Esophagus (tissue), 2 donors: ENCODE measurements around the gene ATP13A4. TPM values are rescaled to one million over a fixed set of nuclear protein-coding genes. Genes with fewer than 3 reads are reported as not detected.

ENCODE experiments used
- H3K27ac ChIP-seq, 2 donors: one replicate each; pipeline ENCODE4 v1.5.1; 2013; ENCODE audit warnings: low read depth in 2 of 2, mild to moderate bottlenecking in 2 of 2, inconsistent platforms in 1 of 2, low read length in 1 of 2, moderate library complexity in 1 of 2
- H3K27me3 ChIP-seq, 2 donors: one replicate each; pipeline ENCODE4 v1.6.1; 2013; ENCODE audit warnings: low read length in 2 of 2, control low read depth in 1 of 2, mild to moderate bottlenecking in 1 of 2; ENCODE audit not compliant: insufficient read depth in 2 of 2, control insufficient read depth in 1 of 2
- H3K36me3 ChIP-seq, 2 donors: one replicate each; pipeline ENCODE4 v1.6.1; 2013; ENCODE audit warnings: low read length in 1 of 2; ENCODE audit not compliant: control insufficient read depth in 2 of 2, insufficient read depth in 2 of 2
- H3K4me1 ChIP-seq, 2 donors: one replicate each; pipeline ENCODE4 v1.6.1; 2013; ENCODE audit warnings: low read length in 1 of 2; ENCODE audit not compliant: control insufficient read depth in 2 of 2, insufficient read depth in 2 of 2
- H3K4me3 ChIP-seq, 2 donors: one replicate each; pipeline ENCODE4 v1.5.1; 2013; ENCODE audit warnings: low read length in 2 of 2, mild to moderate bottlenecking in 2 of 2, low read depth in 1 of 2, moderate library complexity in 1 of 2
- H3K9me3 ChIP-seq, 2 donors: one replicate each; pipeline ENCODE4 v1.6.1; 2013; ENCODE audit warnings: mild to moderate bottlenecking in 2 of 2, low read depth in 1 of 2, low read length in 1 of 2, moderate library complexity in 1 of 2; ENCODE audit not compliant: control insufficient read depth in 2 of 2, insufficient read depth in 1 of 2
- WGBS, 2 donors: extraction: QIAGEN DNeasy Blood & Tissue Kit; methylation state at CpG; one replicate each; pipeline ENCODE4 v1.1.7; 2013; 5-methylcytosine and 5-hydroxymethylcytosine counted together
- polyA plus RNA-seq, 2 donors: library from polyadenylated mRNA; stranded (reverse); fragments of 200-250 nt; gene quantifications; one replicate each; pipeline ENCODE4 v1.2.3, GENCODE V29; 2013
- donor health status: healthy with polysubstance abuse.
- donor health status: Bipolar disorder and iron deficiency.

Gene ATP13A4, protein sequence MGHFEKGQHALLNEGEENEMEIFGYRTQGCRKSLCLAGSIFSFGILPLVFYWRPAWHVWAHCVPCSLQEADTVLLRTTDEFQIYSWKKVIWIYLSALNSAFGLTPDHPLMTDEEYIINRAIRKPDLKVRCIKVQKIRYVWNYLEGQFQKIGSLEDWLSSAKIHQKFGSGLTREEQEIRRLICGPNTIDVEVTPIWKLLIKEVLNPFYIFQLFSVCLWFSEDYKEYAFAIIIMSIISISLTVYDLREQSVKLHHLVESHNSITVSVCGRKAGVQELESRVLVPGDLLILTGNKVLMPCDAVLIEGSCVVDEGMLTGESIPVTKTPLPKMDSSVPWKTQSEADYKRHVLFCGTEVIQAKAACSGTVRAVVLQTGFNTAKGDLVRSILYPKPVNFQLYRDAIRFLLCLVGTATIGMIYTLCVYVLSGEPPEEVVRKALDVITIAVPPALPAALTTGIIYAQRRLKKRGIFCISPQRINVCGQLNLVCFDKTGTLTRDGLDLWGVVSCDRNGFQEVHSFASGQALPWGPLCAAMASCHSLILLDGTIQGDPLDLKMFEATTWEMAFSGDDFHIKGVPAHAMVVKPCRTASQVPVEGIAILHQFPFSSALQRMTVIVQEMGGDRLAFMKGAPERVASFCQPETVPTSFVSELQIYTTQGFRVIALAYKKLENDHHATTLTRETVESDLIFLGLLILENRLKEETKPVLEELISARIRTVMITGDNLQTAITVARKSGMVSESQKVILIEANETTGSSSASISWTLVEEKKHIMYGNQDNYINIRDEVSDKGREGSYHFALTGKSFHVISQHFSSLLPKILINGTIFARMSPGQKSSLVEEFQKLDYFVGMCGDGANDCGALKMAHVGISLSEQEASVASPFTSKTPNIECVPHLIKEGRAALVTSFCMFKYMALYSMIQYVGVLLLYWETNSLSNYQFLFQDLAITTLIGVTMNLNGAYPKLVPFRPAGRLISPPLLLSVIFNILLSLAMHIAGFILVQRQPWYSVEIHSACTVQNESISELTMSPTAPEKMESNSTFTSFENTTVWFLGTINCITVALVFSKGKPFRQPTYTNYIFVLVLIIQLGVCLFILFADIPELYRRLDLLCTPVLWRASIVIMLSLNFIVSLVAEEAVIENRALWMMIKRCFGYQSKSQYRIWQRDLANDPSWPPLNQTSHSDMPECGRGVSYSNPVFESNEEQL
- 10 to 100 TPM; 24.9 to 28.4 TPM for polyA plus RNA-seq

DNA sequence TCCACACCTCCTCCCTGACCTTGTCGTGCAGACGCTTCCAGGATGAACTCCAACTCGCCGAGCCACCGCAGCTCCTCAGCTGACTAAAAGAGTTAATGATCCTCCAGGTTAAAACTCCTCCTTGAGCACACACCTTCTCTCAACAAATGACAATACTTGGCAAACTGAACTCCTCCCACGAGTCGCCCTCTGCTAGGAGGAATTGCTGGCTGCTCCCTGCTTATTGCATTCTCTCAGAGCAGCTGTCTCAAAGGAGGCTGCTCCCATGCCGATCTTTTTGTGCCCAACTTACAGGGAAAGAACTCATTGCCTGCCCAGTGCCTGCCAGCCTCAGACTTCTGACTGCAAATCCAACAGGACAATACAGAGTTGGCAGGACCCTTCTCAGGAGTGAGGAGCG, at the start of gene ATP13A4:
Gene ATP13A4 (minus strand): TSS at position 85 of the 400 bp plus-strand sequence. CDS start 96 bp downstream, outside the sequence.
- 32 to 33% methylated on average over 9 of the region's 9 CpGs for WGBS, 2 donors
- Histone ChIP-seq H3K4me1 (no peaks in the 10 kb centered on the region), H3K4me3 (peak within 1 kb of the TSS; percentile 35 to 45), H3K27me3 (no peaks in the 10 kb centered on the region), H3K36me3 (no peaks in the 10 kb centered on the region), H3K9me3 (no peaks in the 10 kb centered on the region), H3K27ac (peak within 1 kb of the TSS; percentile 75 to 89)

DNA sequence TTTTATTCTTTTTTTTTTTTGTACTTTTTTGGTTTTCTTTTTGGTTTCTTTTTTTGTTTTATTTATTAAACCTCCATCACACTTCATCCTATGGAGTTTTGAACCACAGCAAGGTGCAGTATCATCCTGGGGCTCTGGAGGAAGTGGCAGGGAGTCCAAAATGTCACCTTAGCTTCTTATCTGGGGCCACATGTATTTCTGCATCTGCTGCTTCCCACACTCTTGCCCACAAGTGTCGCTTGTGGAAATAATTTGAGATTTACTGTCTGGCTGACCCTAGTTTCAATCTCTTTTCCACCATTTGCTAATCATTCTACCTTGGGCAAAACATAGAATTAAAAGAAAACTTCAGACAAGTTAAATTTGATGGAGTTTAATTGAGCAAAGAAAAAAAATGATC, 44.7 kb upstream of the ATP13A4 start:
- WGBS, 2 donors: 71 to 85% methylated on average over 1 of the region's 1 CpG
- H3K9me3 ChIP-seq: no peaks in the 10 kb centered on the region
- H3K27ac ChIP-seq: no peak overlapping the region
- no peaks in the 10 kb centered on the region for H3K27me3 ChIP-seq
- no peaks in the 10 kb centered on the region for H3K4me1 ChIP-seq
- H3K36me3 ChIP-seq: no peaks in the 10 kb centered on the region
- no peak overlapping the region for H3K4me3 ChIP-seq

DNA sequence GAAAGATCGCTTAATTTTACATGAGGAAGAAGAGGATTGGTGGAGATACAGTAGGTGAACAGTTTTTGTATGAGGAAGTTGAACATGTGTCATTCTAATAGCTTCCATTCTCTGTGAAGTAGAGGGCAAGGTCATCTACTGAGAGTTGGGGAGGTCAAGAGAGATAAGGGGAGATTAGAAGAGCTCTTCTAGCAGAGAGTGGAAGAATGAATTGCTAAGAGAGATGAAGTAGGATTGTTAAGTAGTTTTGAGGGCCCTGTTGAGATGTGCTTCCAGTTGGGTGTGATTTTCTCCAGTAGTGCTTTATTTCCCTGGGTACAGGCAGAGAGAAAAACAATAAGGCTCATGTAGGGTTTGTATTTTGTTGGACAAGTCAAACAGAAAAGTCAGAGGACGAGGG, 43.5 kb upstream of the ATP13A4 start:
- Histone ChIP-seq H3K36me3 (no peaks in the 10 kb centered on the region), H3K4me1 (no peaks in the 10 kb centered on the region), H3K4me3 (no peak overlapping the region), H3K27me3 (no peaks in the 10 kb centered on the region), H3K27ac (no peak overlapping the region), H3K9me3 (no peaks in the 10 kb centered on the region)
- WGBS, 2 donors: 96 to 97% methylated on average over 2 of the region's 2 CpGs

DNA sequence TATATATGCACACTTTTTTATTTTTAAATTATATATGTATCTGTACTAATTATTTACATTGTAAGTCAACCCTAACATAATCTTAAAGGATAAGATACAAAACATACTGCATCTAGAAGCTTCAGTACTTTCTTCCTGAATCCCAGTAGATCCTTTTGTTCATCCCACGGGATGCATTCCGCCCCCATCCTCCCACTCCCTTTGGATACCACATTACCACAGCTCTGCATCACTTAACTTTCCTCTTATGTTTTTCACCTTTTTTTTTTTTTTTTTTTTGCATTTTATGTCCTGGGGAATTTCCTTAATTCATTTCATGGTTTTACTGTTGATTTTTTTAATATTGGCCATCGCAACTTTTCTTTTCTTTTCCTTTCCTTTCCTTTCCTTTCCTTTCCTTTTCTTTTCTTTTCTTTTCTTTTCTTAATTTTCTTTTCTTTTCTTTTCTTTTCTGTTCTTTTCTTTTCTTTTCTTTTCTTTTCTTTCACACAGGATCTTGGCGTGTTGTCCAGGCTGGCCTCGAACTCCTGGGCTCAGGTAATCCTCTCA, 41.3 kb upstream of the ATP13A4 start:
- H3K4me1 ChIP-seq: no peaks in the 10 kb centered on the region
- no peak overlapping the region for H3K4me3 ChIP-seq
- no peaks in the 10 kb centered on the region for H3K9me3 ChIP-seq
- no peaks in the 10 kb centered on the region for H3K27me3 ChIP-seq
- H3K36me3 ChIP-seq: no peaks in the 10 kb centered on the region
- WGBS, 2 donors: 95 to 96% methylated on average over 5 of the region's 5 CpGs
- no peak overlapping the region for H3K27ac ChIP-seq

DNA sequence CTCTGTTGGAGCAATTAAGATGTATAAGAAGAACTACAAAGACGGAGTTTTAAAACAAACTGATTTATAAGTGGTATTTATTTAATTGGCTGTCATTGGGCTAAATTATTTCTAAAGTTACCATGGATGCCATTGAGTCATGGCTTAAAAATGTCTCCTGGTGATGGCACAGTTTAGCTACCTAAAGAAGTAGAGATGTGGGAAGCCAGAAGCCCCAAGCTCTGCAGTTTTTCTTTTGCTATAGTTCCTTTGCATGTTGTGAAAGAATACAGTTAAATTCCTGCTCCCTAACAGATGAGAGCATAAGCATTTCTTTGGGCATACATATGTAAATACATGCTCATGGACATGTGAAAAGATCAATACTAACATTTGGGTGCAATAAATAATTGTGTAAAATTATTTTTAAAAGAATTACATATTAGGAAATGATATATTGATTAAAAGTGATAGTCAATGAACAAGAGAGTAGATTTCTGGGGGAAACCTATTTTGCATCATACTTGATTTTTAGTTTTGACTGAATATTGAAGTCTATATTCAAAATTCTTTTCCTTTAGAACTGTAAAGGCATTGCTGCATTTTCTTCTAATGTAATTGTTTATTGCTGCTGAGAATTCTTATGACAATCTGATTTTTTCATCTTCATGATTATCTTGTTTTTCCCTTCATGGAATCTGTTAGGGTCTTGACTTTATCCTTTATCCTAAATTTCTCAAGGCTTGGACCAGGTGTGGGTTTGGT, 40.4 kb upstream of the ATP13A4 start:
- no peaks in the 10 kb centered on the region for H3K9me3 ChIP-seq
- H3K4me3 ChIP-seq: no peak overlapping the region
- no peaks in the 10 kb centered on the region for H3K36me3 ChIP-seq
- no peaks in the 10 kb centered on the region for H3K27me3 ChIP-seq
- H3K27ac ChIP-seq: no peak overlapping the region
- WGBS, 2 donors: 54 to 58% methylated on average over 1 of the region's 1 CpG
- H3K4me1 ChIP-seq: no peaks in the 10 kb centered on the region

DNA sequence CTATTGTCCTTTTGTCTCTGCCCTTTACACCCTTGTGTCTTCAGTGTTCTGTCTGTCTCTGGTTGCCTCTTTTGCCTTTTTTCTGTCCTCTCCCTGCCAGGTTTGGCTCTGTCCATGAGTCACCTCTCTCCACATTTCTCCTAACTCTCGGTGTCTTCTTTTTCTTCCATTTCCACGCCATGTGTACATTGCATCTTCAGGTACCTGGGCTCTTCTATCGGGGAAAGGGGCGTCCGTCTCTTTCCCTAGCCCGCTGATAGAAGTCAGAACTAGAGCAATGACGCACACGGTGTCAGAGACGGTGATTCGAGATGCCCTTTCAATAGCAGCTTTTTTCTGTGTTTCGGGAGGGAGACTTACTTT, 39.0 kb upstream of the ATP13A4 start:
- Histone ChIP-seq H3K27me3 (no peaks in the 10 kb centered on the region), H3K4me3 (peak overlapping the region; percentile 72 to 96), H3K27ac (peak overlapping the region; percentile 80 to 95), H3K36me3 (no peaks in the 10 kb centered on the region), H3K9me3 (no peaks in the 10 kb centered on the region), H3K4me1 (no peaks in the 10 kb centered on the region)
- WGBS, 2 donors: 0 to 1% methylated on average over 11 of the region's 11 CpGs

DNA sequence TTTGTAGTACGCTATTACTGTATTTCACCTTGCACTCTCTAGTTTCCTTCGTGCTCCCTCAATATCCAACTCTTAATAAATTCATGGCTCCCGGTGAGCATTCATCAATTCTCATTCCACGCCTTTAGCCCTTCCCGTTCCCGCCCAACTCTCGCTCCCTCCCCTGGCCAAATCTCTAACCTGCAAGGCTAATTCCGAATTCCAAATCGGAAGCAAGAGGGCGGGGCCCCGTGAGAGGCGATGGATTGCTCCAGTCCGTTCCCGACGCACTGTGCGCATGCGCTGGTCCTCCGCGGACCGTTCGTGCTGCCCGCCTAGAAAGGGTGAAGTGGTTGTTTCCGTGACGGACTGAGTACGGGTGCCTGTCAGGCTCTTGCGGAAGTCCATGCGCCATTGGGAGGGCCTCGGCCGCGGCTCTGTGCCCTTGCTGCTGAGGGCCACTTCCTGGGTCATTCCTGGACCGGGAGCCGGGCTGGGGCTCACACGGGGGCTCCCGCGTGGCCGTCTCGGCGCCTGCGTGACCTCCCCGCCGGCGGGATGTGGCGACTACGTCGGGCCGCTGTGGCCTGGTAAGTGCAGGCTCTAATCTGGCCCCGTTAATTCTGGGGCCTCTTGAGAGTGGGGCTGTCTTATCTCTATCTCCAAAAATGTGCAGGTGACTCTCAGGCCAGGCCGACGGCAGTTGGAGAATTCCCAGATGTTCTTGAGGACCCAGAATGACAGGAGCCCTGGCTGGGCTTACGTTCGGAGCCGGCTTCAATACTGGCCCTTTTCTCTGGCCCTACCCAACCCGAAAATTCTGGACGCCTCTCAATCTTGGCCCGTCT, 38.4 kb upstream of the ATP13A4 start, which contains the start of gene OPA1:
Gene OPA1 (plus strand): TSS at position 368 of the 827 bp plus-strand sequence. CDS start 170 bp downstream, at position 538.
- peak within 1 kb of the TSS; percentile 72 to 96 for H3K4me3 ChIP-seq
- 1% methylated on average over 52 to 55 of the region's 55 CpGs for WGBS, 2 donors
- H3K9me3 ChIP-seq: no peaks in the 10 kb centered on the region
- no peaks in the 10 kb centered on the region for H3K36me3 ChIP-seq
- H3K4me1 ChIP-seq: no peaks in the 10 kb centered on the region
- H3K27ac ChIP-seq: peak within 1 kb of the TSS; percentile 80 to 95
- H3K27me3 ChIP-seq: no peaks in the 10 kb centered on the region

DNA sequence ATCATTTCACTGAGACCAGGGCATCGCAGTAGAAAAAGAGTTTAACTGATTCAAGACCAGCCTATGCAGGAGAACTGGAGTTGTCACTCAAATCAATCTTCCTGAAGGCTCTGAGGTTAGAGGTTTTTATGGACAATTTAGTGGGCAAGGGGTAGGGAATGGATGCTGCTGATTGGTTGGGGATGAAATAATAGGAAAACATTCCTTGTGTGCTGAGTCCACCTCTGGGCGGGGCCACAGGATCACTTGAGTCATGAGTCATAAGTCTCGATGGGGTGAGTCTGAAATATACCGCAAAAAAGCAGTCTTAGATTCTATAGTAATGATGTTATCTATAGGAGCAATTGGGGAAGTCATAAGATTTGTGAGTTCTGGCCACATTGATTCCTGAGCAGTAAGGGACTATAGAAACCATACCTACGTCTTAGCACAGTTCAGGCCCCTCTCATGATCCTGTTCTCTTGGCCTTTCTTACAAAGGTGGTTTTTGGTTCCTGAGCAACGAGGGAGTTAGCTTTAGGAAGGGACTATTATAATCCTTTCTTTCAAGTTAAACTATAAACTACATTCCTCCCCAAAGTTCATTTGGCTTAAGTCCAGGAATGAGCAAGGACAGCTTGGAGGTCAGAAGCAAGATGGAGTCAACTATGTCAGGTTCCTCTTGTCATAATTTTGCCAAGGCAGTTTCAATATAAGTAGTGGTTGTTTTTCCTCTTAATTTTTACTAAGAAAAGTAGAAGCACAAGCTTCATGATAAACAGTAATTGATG, 35.6 kb upstream of the ATP13A4 start:
- no peak overlapping the region for H3K4me3 ChIP-seq
- no peaks in the 10 kb centered on the region for H3K27me3 ChIP-seq
- 62 to 68% methylated on average over 6 of the region's 6 CpGs for WGBS, 2 donors
- no peaks in the 10 kb centered on the region for H3K9me3 ChIP-seq
- no peaks in the 10 kb centered on the region for H3K36me3 ChIP-seq
- H3K27ac ChIP-seq: peak overlapping the region in 1 of 2 donors; percentile 68
- H3K4me1 ChIP-seq: no peaks in the 10 kb centered on the region
